AG04450 (cell line): ENCODE results near the gene CGNL1. TPM values are rescaled to one million over a fixed set of nuclear protein-coding genes. Genes with fewer than 3 reads are reported as not detected.

Source experiments
- CTCF ChIA-PET: fragments of 300-600, 350-600 bp; formaldehyde crosslinking; extraction: SDS; loops from one replicate; lab custom pipeline; 2022; ENCODE audit warnings: antibody characterized with exemption, inconsistent platforms; lab: Charles Lee
- POLR2A ChIA-PET: fragments of 350-600 bp; formaldehyde crosslinking; extraction: SDS; loops from one replicate; lab custom pipeline; 2021; ENCODE audit warnings: antibody characterized with exemption, inconsistent platforms; lab: Yijun Ruan, JAX
- DNase-seq: peaks from one replicate; pipeline ENCODE4 v3.0.0-alpha.2; 2011; ENCODE audit warnings: low read depth, low spot score
- H3K27ac ChIP-seq: one replicate; pipeline ENCODE4 v1.5.1; 2012; ENCODE audit warnings: low read depth, low read length, control low read depth
- H3K27me3 ChIP-seq: one replicate; pipeline ENCODE4 v1.6.0; 2012; ENCODE audit warnings: low read length; ENCODE audit not compliant: control insufficient read depth, insufficient read depth
- H3K4me3 ChIP-seq: 2 replicates; pipeline ENCODE4 v1.5.1; 2011; ENCODE audit warnings: mild to moderate bottlenecking, low read depth, low read length, control low read depth
- H3K9me3 ChIP-seq: 2 replicates; pipeline ENCODE4 v1.5.1; 2012; ENCODE audit warnings: low read length; ENCODE audit not compliant: control insufficient read depth, insufficient read depth
- polyA plus RNA-seq: library from polyadenylated mRNA; depleted of rRNA; stranded (reverse); fragments of >200 nt; gene quantifications from 2 replicates; pipeline ENCODE4 v1.2.3, GENCODE V29; 2011
- TF ChIP-seq, protein P1 (sequence below): IDR thresholded peaks from 2 replicates; pipeline ENCODE4 v1.5.1; 2011; ENCODE audit warnings: low read depth, low read length, control low read depth, inconsistent platforms

Gene CGNL1
- polyA plus RNA-seq, 1 experiment = 0.25 TPM

DNA sequence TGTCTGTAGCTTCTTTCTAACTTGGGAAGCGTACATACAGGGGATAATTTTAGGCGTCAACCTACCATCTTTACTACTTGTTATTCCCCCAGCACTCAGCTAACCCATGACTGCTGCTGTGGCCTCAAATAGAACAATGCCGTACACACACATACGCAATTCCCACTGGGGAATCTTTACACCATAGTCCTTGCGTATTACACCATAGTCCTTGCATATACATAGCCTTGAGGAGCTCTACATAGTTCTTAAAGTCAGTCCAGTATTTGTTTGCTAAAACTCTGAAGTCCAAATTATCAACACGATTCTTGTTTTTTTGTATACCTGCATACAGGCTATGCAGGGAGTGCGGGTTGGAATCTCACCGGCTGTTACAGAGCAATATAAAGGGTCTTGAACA lies 67.2 kb downstream of the CGNL1 start:
- DNase-seq = no peak
- POLR2A ChIA-PET = no interaction called here
- CTCF ChIA-PET = interaction anchor here (0.8 kb wide), 1 partner anchor 98 kb away, joined by 3 read pairs; no protein-coding TSS in a partner anchor
- Histone ChIP-seq H3K27ac (no peak overlapping the region), H3K4me3 (no peak overlapping the region), H3K9me3 (no peaks in the 10 kb centered on the region; the same call in 1 of the 2 replicates), H3K27me3 (no peaks in the 10 kb centered on the region)
- TF ChIP-seq, protein P1, sequence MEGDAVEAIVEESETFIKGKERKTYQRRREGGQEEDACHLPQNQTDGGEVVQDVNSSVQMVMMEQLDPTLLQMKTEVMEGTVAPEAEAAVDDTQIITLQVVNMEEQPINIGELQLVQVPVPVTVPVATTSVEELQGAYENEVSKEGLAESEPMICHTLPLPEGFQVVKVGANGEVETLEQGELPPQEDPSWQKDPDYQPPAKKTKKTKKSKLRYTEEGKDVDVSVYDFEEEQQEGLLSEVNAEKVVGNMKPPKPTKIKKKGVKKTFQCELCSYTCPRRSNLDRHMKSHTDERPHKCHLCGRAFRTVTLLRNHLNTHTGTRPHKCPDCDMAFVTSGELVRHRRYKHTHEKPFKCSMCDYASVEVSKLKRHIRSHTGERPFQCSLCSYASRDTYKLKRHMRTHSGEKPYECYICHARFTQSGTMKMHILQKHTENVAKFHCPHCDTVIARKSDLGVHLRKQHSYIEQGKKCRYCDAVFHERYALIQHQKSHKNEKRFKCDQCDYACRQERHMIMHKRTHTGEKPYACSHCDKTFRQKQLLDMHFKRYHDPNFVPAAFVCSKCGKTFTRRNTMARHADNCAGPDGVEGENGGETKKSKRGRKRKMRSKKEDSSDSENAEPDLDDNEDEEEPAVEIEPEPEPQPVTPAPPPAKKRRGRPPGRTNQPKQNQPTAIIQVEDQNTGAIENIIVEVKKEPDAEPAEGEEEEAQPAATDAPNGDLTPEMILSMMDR = no peak

DNA sequence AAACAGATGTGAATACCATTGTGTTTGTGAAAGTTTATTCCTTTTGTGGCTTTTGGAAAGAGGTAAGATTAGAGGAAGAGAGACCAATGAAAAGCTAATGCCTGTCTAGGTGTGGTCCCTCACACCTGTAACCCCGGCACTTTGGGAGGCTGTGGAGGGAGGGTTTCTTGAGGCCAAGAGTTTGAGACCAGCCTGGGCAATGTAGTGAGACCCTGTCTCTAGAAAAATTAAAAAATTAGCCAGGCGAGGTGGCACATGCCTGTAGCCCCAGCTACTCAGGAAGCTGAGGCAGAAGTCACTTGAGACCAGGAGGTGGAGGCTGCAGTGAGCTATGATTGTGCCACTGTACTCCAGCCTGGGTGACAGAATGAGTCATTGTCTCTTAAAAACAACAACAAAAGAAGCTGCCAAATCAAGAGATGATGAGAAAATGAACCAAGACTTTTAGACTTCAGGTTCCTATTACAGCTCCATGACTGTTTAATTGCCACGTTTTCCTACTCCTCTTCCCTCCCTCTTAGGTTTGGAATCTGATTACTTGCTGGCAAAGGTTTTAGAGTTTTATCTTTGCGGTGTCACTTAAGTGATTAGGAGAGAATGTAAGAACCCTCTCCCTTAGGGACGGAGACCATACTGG lies 68.7 kb downstream of the CGNL1 start:
- H3K9me3 ChIP-seq = no peaks in the 10 kb centered on the region
- DNase-seq = no peak
- ChIA-PET POLR2A (interaction anchor here (0.6 kb wide), 1 partner anchor 76 kb away, joined by 4 read pairs; no protein-coding TSS in a partner anchor), CTCF (interaction anchor here (0.6 to 0.7 kb wide), 2 partner anchors 97 to 138 kb away, joined by 3 read pairs; no protein-coding TSS in a partner anchor)
- no peak overlapping the region for H3K27ac ChIP-seq
- no peaks in the 10 kb centered on the region for H3K27me3 ChIP-seq
- H3K4me3 ChIP-seq = no peak overlapping the region
- TF ChIP-seq, protein P1 = no peak

DNA sequence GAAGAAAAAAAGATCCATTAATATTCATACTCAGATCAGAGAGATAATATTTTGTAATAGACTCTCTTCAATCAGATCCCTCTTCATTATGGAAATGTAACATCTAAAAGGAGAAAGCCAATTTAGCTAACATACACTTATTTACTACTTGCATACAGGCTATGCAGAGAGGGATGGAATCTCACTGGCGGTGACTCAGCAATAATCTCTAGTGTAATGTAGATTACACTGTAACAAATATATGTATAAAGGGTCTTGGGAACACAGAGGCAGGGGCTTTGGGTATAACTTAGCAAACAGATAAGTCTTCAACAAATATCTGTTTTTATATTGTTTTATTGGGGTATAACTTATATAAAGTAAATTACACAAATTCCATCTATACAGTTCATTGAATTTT lies 69.6 kb downstream of the CGNL1 start:
- Histone ChIP-seq H3K27ac (no peak overlapping the region), H3K4me3 (no peak overlapping the region), H3K9me3 (no peaks in the 10 kb centered on the region), H3K27me3 (peaks cover 4% of the 10 kb centered on the region)
- TF ChIP-seq, protein P1 = no peak
- ChIA-PET CTCF (interaction anchor here (0.7 kb wide), 1 partner anchor 96 kb away, joined by 3 read pairs; no protein-coding TSS in a partner anchor), POLR2A (no interaction called here)
- no peak for DNase-seq

DNA sequence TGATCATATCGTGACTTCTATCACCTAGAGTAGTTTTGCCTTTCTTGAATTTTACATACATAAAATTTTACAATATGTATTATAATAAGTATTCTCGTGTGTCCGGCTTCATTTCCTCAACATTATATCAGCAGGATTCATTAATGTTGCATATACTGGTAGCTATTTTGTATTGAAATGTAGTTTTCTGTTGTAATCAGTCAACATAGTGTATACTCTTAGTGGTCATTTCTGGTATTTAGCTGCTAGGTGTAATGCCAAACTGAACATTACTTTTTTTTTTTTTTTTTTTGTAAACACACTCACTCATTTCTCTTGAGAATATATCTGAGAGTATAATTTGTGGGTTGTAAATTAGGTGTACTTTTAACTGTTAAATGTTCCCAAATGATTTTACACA lies 70.1 kb downstream of the CGNL1 start:
- TF ChIP-seq, protein P1 = no peak

DNA sequence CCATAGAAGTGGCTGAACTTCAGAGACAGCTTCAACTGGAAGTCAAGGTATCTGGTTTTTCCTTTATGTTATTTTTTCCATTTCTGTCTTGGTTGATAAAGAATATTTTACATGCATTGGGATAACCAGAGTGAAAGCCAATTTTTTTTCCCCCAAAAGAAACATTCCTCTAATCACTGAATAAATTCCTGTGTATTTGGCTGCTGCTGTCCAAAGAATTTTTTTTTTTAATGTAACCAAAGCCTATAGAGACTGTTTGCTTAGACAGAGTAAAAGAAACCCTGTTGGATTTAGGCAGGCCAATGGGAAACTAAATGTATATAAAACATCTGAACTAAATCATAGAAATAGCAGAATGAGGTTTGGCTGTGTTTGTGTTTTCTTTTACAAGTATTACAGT lies 75.2 kb downstream of the CGNL1 start:
- no peak overlapping the region for H3K27ac ChIP-seq
- H3K9me3 ChIP-seq = no peaks in the 10 kb centered on the region
- POLR2A ChIA-PET = no interaction called here
- no peak for DNase-seq
- TF ChIP-seq, protein P1 = no peak
- CTCF ChIA-PET = no interaction called here
- H3K4me3 ChIP-seq = no peak overlapping the region
- peaks cover 8% of the 10 kb centered on the region for H3K27me3 ChIP-seq

More for the DNA sequence above, 70.1 kb downstream of the CGNL1 start:
- H3K9me3 ChIP-seq = no peaks in the 10 kb centered on the region
- H3K27ac ChIP-seq = no peak overlapping the region
- CTCF ChIA-PET = interaction anchor here (0.7 to 1.1 kb wide), 2 partner anchors 81 to 106 kb away, joined by 3 read pairs; no protein-coding TSS in a partner anchor
- no peak for DNase-seq
- POLR2A ChIA-PET = no interaction called here
- H3K27me3 ChIP-seq = peaks cover 4% of the 10 kb centered on the region
- no peak overlapping the region for H3K4me3 ChIP-seq
